ENCODE measurements around the gene FAM222B. TPM values are rescaled to one million over a fixed set of nuclear protein-coding genes. Genes with fewer than 3 reads are reported as not detected.

FAM222B gene
- polyA plus RNA-seq, 1 experiment: 8.3 TPM

- TF ChIP-seq CTCF (IDR thresholded peaks at IDR 0.05; ENCODE audit: low read depth, low read length): no peak
- no peak overlapping the region for H3K4me3 ChIP-seq (ENCODE audit: low read depth, low read length)
- ChIA-PET POLR2A (interaction anchor here (2.9 kb wide), 1 partner anchor 22 kb away, joined by 23 read pairs; the partner anchor contains the start of gene TLCD1), CTCF (interaction anchor here (1.2 to 15.1 kb wide), 7 partner anchors 14 to 196 kb away, joined by 3 to 193 read pairs (median 4); partner anchors contain the start of genes NEK8, RPL23A and TLCD1)
- no peak for DNase-seq (ENCODE audit: low read depth, low spot score)
- no peaks in the 10 kb centered on the region; the same call in 1 of the 2 replicates for H3K9me3 ChIP-seq (ENCODE audit: control insufficient read depth, insufficient read depth, low read length)
- no peak overlapping the region for H3K27ac ChIP-seq (ENCODE audit: low read depth, low read length)
- no peaks in the 10 kb centered on the region for H3K27me3 ChIP-seq (ENCODE audit: control insufficient read depth, insufficient read depth, low read length)
Observed at GRCh38 chr17:28748852-28749515, 93.6 kb downstream of the FAM222B start.

- Histone ChIP-seq H3K4me3 (ENCODE audit: low read depth, low read length) (no peak overlapping the region), H3K27me3 (ENCODE audit: control insufficient read depth, insufficient read depth, low read length) (no peaks in the 10 kb centered on the region), H3K9me3 (ENCODE audit: control insufficient read depth, insufficient read depth, low read length) (no peaks in the 10 kb centered on the region; the same call in 1 of the 2 replicates), H3K27ac (ENCODE audit: low read depth, low read length) (peak overlapping the region; percentile 11)
- no peak for DNase-seq (ENCODE audit: low read depth, low spot score)
- CTCF ChIA-PET: interaction anchor here (1.6 to 15.1 kb wide), 3 partner anchors 14 to 197 kb away, joined by 3 to 193 read pairs (median 100); partner anchors contain the start of genes NEK8 and TLCD1
- POLR2A ChIA-PET: interaction anchor here (0.6 to 6.6 kb wide), 4 partner anchors 21 to 95 kb away, joined by 3 to 93 read pairs (median 14); partner anchors contain the start of genes FAM222B, NEK8, RPL23A and TLCD1
- TF ChIP-seq CTCF (IDR thresholded peaks at IDR 0.05; ENCODE audit: low read depth, low read length): no peak
Observed at GRCh38 chr17:28747801-28748750, 94.5 kb downstream of the FAM222B start.

DNA sequence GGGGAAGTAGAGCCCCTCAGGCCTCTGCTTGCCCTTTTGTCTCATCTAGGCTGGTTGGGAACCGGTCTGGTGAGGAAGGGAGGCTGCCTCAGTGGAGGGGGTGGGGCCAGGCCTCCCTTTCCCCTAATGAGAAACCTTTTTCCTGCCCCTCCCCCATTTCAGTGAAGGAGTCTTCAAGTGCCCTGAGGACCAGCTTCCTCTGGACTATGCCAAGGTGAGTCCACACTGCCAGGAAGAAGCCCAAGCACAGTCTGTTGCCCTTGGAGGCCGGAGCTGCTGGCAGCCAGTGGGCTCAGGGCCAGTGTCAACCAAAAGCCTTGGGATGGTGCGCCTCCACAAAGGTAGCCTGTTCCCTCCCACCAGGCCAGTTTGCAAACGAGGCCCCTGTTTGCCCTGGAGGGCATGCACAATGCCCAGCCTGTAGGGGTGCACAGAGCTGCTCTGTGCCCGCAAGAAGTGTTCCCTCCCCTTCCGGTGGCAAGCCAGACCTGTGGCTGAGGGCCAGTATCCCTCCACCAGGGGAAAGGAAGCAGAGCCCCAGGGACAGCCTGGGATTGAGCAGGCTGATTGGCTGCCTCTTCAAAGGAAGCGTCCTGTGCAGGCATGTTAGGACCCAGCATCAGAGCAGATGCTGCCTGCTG is 95.4 kb downstream of the FAM222B start:
- H3K9me3 ChIP-seq (ENCODE audit: control insufficient read depth, insufficient read depth, low read length): no peaks in the 10 kb centered on the region; the same call in 1 of the 2 replicates
- CTCF ChIA-PET: interaction anchor here (1.5 to 15.1 kb wide), 3 partner anchors 17 to 100 kb away, joined by 3 to 193 read pairs (median 7); partner anchors contain the start of genes NEK8 and TLCD1
- POLR2A ChIA-PET: interaction anchor here (0.6 to 6.6 kb wide), 3 partner anchors 20 to 95 kb away, joined by 3 to 93 read pairs (median 4); partner anchors contain the start of genes FAM222B, NEK8, RPL23A and TLCD1
- DNase-seq (ENCODE audit: low read depth, low spot score): no peak
- TF ChIP-seq CTCF (IDR thresholded peaks at IDR 0.05; ENCODE audit: low read depth, low read length): no peak
- H3K27ac ChIP-seq (ENCODE audit: low read depth, low read length): peak overlapping the region; percentile 31
- peak overlapping the region; percentile 88; the same call in 1 of the 2 replicates for H3K4me3 ChIP-seq (ENCODE audit: low read depth, low read length)
- H3K27me3 ChIP-seq (ENCODE audit: control insufficient read depth, insufficient read depth, low read length): no peaks in the 10 kb centered on the region

DNA sequence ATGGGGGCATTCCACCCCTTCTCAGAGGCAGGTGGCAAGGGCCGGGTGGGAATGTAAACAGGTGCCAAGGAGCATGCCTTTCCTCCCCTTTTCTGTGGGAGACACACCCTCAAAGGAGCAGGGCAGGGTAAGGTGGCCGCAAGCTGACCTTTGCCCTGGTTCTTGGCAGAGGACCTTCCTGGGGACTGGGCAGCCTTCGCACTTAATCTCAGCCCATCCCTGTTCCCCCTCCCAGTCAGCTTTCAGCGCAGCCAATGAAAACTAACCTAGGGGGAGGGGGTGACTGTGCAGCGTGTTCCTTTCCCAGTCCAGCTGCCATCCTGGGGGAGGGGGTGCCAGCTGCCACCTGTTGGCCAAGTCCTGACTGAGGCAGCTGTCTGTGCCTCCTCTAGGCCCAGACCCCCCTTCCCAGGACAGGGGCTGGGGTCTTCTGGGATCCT is 96.0 kb downstream of the FAM222B start:
- H3K27me3 ChIP-seq (ENCODE audit: control insufficient read depth, insufficient read depth, low read length): no peaks in the 10 kb centered on the region
- ChIA-PET CTCF (interaction anchor here (0.6 to 15.1 kb wide), 4 partner anchors 17 to 100 kb away, joined by 3 to 193 read pairs (median 6); partner anchors contain the start of genes NEK8 and TLCD1), POLR2A (interaction anchor here (1.2 to 6.6 kb wide), 3 partner anchors 20 to 205 kb away, joined by 3 to 93 read pairs (median 5); partner anchors contain the start of genes NEK8, RPL23A and TLCD1)
- H3K27ac ChIP-seq (ENCODE audit: low read depth, low read length): peak overlapping the region; percentile 31
- TF ChIP-seq CTCF (IDR thresholded peaks at IDR 0.05; ENCODE audit: low read depth, low read length): no peak
- DNase-seq (ENCODE audit: low read depth, low spot score): no peak
- H3K9me3 ChIP-seq (ENCODE audit: control insufficient read depth, insufficient read depth, low read length): no peaks in the 10 kb centered on the region; the same call in 1 of the 2 replicates
- peak overlapping the region; percentile 88 for H3K4me3 ChIP-seq (ENCODE audit: low read depth, low read length)
